HG03378 (cell line): ENCODE results near the gene RAP1GAP2.

Experiments used
- ATAC-seq: cut with Tn5 transposase; IDR thresholded peaks from one replicate; pipeline ENCODE4 v1.9.1; 2021; ENCODE audit warnings: mild to moderate bottlenecking, moderate library complexity; ENCODE audit not compliant: unreplicated experiment

Gene RAP1GAP2

GRCh38 chr17:2909175-2909845 lies 113.1 kb downstream of the RAP1GAP2 start:
- no peak for ATAC-seq

- ATAC-seq = no peak
Measured at GRCh38 chr17:2909846-2910234, 113.6 kb downstream of the RAP1GAP2 start.

- ATAC-seq = no peak
Measured at GRCh38 chr17:2911035-2911754, 115.0 kb downstream of the RAP1GAP2 start.

- ATAC-seq = no peak
Measured at GRCh38 chr17:2911755-2912111, 115.5 kb downstream of the RAP1GAP2 start.

GRCh38 chr17:2912754-2913153 lies 116.5 kb downstream of the RAP1GAP2 start:
- ATAC-seq = no peak

- ATAC-seq = no peak
Measured at GRCh38 chr17:2916461-2916860, 120.2 kb downstream of the RAP1GAP2 start.

GRCh38 chr17:2921443-2921842 lies 125.2 kb downstream of the RAP1GAP2 start:
- ATAC-seq = no peak

GRCh38 chr17:2924211-2924610 lies 128.0 kb downstream of the RAP1GAP2 start:
- no peak for ATAC-seq

GRCh38 chr17:2925011-2925410 lies 128.8 kb downstream of the RAP1GAP2 start:
- no peak for ATAC-seq

- no peak for ATAC-seq
Measured at GRCh38 chr17:2926019-2926650, 129.9 kb downstream of the RAP1GAP2 start.

- ATAC-seq = no peak
Measured at GRCh38 chr17:2928294-2928890, 132.2 kb downstream of the RAP1GAP2 start.

- ATAC-seq = no peak
Measured at GRCh38 chr17:2929881-2930533, 133.8 kb downstream of the RAP1GAP2 start.

- no peak for ATAC-seq
Measured at GRCh38 chr17:2931876-2932275, 135.6 kb downstream of the RAP1GAP2 start.

GRCh38 chr17:2932946-2933345 lies 136.7 kb downstream of the RAP1GAP2 start:
- ATAC-seq = no peak

- no peak for ATAC-seq
Measured at GRCh38 chr17:2933606-2934005, 137.4 kb downstream of the RAP1GAP2 start.

- no peak for ATAC-seq
Measured at GRCh38 chr17:2935632-2936031, 139.4 kb downstream of the RAP1GAP2 start.

GRCh38 chr17:2936351-2936750 lies 140.1 kb downstream of the RAP1GAP2 start:
- ATAC-seq = no peak

- no peak for ATAC-seq
Measured at GRCh38 chr17:2936771-2937321, 140.6 kb downstream of the RAP1GAP2 start.

- ATAC-seq = no peak
Measured at GRCh38 chr17:2937331-2938003, 141.2 kb downstream of the RAP1GAP2 start.

- ATAC-seq = no peak
Measured at GRCh38 chr17:2939714-2940351, 143.6 kb downstream of the RAP1GAP2 start.
